NCI-H524 treated with DMSO at 0.1 percent for 48 hours (cell line): Measurements from ENCODE around the gene ZDHHC7.
A peak's percentile ranks its signal among the peaks of the same experiment; 100 is the strongest.

Experiments
- DNase-seq: peaks from one replicate; lab custom pipeline; 2025; lab: John Stamatoyannopoulos, UW

The ZDHHC7 gene

DNA sequence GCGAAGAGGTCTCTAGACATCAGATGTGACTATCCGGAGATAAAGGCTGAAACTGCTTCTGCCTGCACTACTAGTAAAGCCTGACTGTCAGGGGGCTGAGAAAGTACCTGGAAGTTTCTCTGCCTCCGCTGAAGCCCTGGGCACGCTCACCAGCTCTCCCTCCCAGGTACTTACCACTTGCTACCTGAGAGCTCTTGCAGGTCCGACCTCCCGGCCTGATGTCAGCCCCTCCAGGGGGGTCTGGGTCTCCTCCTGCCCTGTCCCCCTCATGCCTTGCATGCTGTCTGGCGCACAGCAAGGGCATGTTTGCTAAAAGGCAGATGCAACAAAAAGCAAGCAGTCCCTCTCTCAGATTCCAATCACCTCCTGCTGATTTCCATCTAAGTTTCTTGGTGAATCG lies 17.4 kb downstream of the ZDHHC7 start:
- no peak for DNase-seq

DNA sequence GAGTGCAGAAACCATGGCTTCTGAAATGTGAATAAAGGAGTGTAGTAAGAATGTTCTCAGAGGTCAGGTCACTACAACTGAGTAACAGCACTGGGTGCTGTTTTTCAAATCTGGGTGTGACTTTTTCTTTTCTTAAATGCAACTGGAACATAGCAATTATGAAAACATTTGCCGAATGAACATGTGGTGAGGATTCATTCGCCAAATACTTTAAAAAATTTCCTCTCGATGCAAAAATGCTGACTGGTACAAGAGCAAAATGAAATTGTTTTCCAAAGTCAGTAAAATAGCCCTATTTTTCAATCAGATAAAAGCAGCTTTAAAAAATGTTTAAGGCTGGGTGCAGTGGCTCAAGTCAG lies 18.6 kb downstream of the ZDHHC7 start:
- DNase-seq, result no peak

DNA sequence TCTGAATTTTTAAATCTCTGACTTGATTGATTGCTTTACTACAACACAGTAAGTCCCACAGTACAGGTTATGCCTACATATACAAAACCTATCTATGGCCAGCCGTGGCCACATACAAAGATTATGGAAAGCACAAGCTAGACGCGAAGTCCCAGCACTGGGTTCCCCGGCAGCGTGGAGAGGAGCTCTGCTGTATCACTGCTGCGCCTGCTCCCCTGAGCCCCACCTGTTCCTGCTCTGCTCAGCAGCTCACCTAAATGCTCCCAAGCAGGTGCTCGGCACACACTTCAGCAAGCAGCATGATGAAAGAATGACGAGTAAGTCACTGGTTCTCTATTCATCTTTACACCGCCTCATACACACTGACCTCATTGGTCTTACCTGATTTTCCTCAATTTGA lies 20.6 kb downstream of the ZDHHC7 start:
- no peak for DNase-seq

DNA sequence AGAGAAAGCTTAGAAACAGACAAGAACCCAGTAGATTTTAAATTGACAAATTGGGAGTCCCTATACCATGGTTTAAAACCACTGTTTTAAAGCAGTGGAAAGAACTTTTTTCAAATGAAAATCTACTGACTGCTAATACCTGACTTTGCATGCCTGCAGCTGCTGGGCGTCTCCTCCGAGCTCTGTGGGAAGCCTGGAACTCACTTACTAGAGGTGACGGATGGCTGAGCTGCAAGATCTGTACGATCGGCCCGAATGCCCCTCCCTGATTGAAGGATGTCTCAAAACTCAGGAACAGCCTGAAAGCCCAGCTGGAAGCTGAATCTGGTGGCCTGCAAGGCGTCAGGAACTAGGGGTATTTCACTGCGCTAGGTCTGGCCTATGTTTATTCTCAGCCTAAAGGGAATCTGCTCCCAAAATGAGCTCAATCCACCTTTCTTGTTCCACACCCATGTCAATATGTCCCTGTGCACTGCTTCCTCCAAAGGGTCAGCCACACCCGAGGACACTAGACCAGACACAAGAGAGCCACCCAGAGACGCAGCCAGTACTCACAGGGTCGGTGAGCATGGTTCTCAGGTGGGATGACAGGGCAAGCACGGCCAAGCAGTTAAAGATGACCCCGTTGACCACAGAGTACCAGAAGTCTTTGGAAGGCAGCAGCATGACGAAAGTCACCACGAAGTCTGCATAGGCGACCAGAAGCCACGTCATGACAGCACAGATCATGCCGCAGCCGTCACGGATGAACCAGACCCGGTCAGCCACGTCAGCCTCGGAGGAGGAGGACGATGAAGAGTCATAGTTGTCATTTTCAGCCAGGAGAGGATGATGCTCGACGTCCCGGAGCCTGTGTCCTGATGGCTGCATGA lies 21.4 kb downstream of the ZDHHC7 start:
- no peak for DNase-seq

DNA sequence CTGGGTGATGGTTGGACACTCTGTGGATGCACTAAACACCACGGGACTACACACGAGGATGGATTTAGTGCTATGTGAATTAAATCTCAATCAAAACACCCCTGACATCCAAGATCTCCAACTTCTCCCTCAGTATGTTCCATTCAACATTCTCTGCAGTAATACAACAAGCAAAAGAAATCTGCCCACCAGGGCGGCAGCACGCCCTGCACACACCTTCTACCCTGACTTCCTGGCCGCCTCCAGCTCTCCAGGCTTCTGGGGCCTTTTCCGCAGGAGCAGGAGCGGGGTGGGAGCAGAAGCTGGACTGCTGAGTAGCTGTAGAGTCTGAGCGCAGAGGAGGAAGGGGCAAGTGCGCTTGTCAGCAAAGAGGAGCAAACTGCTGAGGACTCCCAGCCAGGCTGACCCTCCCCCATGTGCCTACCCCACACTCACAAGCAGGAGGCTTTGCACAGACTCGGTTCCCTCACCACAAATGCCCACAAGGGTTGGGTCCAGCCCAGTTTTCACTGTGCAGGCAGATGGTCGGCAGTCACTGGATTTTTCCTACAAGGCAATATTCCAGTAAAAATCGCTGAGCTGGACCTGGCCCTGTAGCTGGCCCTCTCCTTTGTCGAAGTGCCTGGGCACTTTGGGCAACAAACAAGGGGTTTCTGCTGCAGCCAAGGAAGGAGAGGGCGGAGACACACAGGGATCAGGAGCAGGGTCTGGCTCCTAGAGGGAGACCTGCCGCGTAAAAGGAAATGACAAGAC lies 22.8 kb downstream of the ZDHHC7 start:
- DNase-seq, result no peak

DNA sequence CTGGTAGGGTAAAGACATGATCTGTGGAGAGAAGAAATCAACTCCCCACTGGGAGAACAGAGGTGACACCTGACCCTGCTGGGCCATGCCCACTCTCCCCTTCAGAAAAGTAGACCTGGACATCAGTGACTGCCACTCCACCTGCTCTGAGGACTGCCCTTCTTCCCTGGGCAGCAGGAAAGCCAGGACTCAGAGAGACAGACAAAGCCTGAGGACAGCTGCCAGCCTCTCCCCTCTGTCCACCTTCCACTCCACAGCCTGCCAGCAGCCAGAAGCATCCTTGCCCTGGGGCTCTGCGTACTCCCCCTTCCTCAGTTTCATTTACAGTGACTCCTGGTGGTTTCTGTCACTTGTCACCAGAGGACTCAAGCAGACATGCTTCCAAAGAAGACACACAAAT lies 24.5 kb downstream of the ZDHHC7 start:
- no peak for DNase-seq

DNA sequence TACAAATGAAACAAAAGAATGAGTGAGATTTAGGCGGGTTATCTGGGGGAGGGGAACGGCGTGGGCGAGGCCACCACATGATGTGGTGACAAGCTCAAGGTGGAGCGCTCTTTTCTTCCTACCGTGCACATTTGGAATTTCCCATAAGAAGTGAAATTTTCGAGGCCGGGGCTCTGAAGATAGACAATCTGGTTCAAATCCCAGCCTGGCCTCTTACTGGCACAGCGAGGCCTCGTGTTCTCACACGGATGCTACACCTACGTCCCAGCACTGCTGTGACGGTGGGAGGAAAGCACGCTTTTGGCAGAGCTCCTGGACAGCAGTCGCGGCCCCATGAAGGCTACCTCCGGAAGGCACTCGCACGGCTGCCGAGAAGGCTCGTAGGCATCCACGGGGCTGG lies 25.2 kb downstream of the ZDHHC7 start:
- DNase-seq, result no peak

DNA sequence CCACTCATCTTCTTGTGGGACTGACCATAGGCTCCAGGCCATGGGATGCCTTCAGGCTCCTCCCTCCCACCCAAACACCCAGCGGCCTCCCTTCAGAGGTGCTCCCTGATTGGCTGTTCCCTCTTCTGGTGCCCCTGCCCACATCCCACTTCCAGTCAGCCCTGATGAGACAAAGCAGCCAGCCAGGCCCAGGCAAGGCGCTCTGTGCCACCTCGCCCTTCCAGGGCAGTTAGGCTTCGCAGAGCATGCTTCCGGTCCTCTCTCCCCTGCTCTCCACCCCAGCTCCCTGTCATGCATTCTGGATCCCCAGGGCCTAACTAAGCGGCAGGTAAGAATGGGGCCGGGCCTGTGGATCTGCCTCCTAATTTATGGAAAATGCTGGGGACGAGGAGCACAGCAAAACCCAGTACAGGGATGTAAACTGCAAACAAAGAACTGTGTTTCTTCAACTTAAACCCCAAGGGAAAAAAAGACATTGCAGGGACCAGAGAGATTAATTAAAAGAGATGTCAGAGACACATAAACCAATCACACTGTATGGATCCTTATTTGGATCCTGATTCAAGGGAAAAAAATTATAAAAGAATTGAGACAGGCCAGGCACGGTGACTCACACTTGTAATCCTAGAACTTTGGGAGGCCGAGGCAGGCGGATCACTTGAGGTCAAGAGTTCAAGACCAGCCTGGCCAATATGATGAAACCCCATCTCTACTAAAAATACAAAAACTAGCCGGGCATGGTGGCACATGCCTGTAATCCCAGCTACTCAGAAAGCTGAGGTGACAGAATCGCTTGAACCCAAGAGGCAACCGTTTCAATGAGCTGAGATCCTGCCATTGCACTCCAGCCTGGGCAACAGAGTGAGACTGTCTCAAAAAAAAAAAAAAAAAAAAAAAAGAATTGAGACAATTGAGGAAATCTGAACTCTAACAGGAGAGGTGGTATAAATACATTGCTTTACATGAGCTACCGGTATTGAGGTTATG lies 26.0 kb downstream of the ZDHHC7 start:
- no peak for DNase-seq

DNA sequence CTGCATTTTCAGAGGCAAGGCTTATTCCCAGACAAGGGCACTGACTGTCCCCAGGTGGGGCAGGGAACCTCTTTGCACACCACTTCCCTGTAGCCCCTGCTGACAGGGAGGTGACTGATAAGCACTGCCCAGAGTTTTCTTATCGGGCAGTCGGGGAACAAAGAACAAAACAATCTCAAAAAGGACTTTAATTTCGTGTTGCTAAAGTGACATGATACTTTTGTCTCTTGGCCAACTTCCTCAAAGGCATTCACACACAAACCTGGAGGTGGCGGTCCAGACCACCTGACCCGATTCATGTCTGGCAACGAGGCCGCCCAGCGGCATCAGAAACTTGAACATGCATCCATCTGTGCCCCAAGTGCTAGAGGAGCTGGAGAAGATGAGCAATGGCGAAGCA lies 28.9 kb downstream of the ZDHHC7 start:
- DNase-seq, result peak; percentile 25

DNA sequence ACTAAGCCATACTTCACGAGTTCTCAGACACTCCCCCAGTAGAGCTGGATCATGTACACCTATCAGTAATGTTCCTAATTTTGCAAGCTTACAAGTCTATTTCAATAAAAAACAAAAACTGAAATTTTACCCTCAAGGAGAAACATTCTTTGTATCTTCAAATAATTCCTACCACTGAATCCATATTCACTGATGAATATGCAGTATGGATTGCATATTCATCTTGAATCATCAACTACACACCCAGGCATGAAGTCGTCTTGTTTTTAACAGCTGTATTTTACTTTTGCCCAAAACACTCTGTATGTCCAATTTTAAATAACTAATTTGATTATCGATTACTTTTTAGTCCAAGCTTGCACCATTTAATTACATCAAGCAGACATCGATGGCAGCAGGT lies 31.8 kb downstream of the ZDHHC7 start:
- DNase-seq, result no peak

DNA sequence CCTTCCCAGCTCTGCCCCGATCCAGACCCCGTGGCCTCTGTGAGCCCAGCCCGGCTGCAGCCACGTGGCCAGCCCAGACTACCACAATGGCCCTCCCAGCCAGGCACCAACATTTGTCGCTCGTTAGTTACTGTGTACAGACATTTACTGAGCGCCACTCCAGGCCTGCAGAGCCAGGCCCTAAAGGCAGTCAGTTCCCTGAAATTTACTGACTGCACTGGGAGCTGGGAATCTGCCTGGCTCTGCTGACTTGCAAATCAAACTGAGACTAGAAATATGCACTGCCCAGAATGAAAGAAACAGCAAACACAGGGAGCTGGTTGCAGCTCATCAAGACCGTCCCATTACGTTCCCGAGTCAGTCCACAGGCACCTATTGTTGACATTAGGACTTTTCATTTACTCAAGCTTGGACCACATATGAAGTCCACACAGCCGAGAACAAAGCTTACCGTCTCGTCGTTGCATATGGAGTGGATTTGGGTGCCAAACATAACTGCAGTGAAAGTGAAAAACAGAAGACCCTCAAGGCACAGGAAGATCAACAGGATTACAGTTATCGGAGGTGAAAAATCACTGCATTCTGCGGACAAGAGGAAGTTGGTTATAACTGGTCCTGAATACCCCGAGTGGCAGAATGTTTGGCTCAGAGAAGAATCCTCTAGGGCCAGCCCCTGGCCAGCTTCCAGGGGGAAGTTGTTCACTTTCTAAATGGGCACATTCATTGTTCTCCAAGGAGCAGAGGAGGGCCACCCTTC lies 34.5 kb downstream of the ZDHHC7 start:
- DNase-seq, result no peak

DNA sequence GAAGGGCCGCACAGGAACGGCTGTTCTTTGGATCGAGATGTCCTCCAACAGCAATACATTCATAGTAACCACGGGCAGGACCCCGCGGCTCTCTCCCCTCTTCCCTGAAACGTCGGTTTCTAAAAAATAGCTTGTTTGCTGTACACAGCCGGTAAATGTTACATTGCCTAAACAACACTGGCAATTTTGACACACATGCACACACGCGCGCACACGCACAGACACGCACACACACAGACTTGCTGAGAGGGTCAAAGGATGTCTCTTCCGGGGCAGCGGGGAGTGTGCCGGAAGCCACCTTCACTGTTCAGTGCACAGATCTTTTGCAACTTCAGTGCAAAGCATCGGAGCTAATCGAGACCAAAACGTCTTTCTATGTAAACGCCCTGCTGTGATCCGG lies 35.8 kb downstream of the ZDHHC7 start:
- no peak for DNase-seq

DNA sequence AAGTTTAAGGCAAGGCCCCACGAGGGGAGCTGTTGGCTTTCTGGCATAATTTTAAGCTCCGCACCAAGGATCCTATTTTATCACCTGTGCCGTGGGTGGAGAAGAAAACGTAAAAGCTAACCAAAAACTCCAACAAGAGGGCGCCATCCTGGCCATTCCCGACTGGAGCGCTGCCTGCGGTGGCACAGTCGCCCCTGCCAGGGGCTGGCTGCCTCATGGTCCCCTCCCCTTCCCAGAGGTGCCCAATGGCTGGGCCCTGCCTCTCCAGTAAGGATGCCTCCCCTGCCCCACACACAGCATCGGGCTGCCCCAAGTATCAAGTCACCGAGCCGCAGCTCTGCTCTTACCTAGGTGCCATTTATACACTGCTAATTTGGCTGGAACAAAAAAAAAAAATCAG lies 36.3 kb downstream of the ZDHHC7 start:
- no peak for DNase-seq

DNA sequence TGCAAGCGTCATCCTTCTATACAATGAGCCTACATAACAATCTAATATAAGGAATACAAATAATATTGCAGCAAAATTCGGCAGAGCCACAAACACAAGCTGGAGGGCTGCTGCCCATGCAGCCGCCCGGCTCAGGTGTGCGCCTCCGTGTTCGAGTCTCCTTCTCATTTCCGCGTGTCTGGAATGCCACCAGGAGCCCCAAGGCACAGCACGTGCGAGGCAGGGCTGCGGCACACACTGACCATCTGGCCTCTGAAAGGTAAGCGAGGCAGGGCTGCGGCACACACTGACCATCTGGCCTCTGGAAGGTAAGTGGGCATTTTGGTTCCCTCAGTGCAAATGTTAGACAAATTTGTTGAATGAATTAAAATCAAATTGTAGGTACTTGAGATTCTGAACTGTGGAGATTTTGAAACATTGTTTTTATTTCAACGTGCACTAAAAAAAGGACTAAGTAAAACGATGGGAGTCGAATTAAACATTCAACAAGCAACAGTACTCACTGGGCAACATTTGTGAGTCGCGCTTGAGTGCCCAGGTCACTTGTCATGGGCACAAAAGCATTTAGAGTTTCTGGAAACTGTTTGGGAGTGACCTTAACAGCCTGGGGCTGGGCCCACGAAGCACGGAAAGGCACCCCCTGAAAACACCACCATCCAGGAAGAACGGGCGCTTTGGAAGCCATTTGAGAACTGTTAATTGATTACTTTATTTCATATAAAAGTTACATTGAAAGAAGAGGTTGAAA lies 37.4 kb downstream of the ZDHHC7 start:
- no peak for DNase-seq

DNA sequence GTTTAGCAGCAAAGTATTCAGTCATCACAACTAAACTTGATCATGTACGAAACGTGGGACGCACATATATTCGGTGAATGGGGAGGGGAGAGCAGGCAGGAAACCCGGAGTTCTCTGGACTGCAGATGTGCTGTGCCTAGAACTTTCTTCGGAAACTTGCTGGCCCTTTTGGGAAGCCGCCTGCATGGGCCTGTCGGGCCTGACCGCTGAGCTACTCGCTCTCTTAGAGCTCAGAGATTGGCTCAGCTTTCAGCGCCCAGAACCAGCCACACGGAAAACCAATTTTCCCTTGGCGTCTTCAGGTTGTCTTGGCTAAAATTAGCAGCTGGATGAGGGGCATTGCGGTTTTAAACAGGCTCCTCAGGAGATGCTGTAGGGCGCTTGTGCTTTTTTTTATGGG lies 38.1 kb downstream of the ZDHHC7 start:
- no peak for DNase-seq

DNA sequence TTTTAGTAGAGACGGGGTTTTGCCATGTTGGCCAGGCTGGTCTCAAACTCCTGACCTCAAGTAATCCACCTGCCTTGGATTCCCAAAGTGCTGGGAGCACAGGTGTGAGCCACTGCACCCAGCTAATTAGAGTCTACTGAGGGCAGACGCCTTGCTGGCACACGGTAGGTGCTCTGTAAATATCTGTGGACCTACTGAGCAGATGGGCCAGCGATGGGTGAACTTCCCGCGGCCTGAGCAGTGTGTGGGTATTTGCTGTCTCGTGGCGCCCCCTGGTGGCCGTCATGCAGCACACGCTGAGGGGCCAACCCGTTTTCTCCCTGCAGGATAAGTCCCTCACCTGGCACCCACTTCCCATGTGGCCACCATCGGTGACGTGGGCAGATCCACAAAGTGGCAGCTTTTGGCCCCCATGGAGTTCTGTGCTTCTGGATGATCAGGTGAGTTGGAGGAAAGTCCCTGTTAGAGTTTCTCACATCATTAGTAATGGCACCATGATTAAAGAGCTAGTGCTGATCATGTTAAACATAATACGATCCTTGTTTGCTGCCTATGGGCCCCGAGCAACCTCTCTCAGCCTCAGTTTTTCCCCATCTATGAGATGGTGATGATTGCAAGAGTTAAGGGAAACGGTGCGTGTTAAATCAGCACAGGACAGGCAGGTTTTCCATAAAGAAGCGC lies 40.7 kb downstream of the ZDHHC7 start:
- no peak for DNase-seq

DNA sequence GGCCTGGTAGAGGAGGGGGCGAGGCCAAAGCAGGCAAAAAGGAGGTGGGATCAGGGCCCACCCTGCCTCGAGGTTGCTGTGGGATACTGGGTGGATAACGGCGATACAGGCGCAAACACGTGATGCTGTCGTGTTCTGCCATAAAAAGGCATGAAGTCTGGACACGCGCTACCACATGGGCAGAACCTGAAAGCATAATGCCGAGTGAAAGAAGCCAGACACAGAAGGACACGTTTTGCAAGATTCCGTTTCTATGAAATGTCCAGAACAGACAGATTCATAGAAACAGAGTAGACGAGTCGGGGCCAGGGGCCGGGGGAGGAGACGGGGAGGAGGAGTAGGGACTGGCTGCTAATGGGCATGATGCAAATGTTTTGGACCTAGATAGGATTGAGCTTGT lies 43.5 kb downstream of the ZDHHC7 start:
- no peak for DNase-seq

DNA sequence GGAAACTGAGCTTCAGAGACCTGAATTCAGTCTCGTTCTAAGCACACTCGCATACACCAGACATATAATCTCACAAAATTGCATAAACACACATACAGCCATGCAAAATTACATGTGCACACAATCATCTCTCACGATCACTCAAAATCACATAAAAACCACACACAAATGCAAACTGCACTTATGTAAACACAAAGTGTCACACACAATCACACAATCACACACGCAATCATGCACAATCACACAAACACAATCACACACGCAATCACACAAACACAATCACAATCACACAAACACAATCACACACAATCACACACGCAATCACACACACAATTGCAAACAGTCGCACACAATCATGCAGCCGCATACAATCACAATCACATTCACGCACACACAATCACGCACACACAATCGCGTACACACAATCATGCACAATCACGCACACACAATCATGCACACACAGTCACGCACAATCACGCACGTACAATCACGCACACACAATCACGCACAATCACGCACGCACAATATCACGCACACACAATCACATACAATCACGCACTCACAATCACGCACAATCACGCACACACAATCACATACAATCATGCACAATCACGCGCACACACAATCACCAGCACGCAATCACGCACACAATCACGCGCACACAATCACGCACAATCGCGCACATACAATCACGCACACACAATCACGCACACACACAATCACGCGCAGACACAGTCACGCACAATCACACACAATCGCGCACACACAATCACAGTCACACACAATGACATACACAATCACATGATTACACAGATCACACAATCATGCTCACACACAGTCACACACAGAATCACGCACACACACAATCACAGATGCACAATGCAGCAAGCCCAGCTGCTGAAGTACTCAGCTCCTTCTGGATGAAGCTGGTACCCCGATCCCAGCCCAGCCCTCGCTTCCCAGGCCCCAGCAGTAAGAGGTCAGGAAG lies 45.6 kb downstream of the ZDHHC7 start:
- no peak for DNase-seq
